Islet precursor cell (in vitro differentiated cells): ENCODE data around the gene KCTD14.
"Not testable (repeated sequence)": the region's sequence is repeated elsewhere in the genome, so short reads cannot be mapped to it uniquely, and the experiment has no call there.

Source experiments
- DNase-seq: peaks from one replicate; pipeline ENCODE4 v3.0.0-alpha.2; 2018

The KCTD14 gene

GRCh38 chr11:78022397-78023396, at the start of gene KCTD14:
Gene KCTD14, minus strand, starts transcription at chr11:78023276. Its CDS starts 27 bp downstream, at chr11:78023249.
- peak; percentile 91 for DNase-seq

- no peak for DNase-seq
Observed at GRCh38 chr11:78072455-78072854, 49.4 kb upstream of the KCTD14 start.

- no peak for DNase-seq
Observed at GRCh38 chr11:78071717-78072116, 48.6 kb upstream of the KCTD14 start.

GRCh38 chr11:78070621-78071020, 47.5 kb upstream of the KCTD14 start:
- DNase-seq: no peak

- DNase-seq: no peak
Observed at GRCh38 chr11:78069465-78069864, 46.4 kb upstream of the KCTD14 start.

- no peak for DNase-seq
Observed at GRCh38 chr11:78067704-78068103, 44.6 kb upstream of the KCTD14 start.

GRCh38 chr11:78066471-78066870, 43.4 kb upstream of the KCTD14 start:
- DNase-seq: no peak

GRCh38 chr11:78065203-78065602, 42.1 kb upstream of the KCTD14 start:
- no peak for DNase-seq

GRCh38 chr11:78063440-78064181, 40.5 kb upstream of the KCTD14 start, which contains the start of gene THRSP:
Gene THRSP, plus strand, starts transcription at chr11:78063861. Its CDS starts 21 bp downstream, at chr11:78063882.
- no peak for DNase-seq

- DNase-seq: no peak
Observed at GRCh38 chr11:78062671-78063070, 39.6 kb upstream of the KCTD14 start.

- DNase-seq: no peak
Observed at GRCh38 chr11:78061921-78062311, 38.8 kb upstream of the KCTD14 start.

- no peak for DNase-seq
Observed at GRCh38 chr11:78061088-78061920, 38.2 kb upstream of the KCTD14 start.

- no peak for DNase-seq
Observed at GRCh38 chr11:78060533-78060932, 37.5 kb upstream of the KCTD14 start.

GRCh38 chr11:78059749-78060328, 36.8 kb upstream of the KCTD14 start:
- DNase-seq: not testable (repeated sequence)

GRCh38 chr11:78057462-78058055, 34.5 kb upstream of the KCTD14 start:
- no peak for DNase-seq

GRCh38 chr11:78056093-78056492, 33.0 kb upstream of the KCTD14 start:
- no peak for DNase-seq

GRCh38 chr11:78054971-78055370, 31.9 kb upstream of the KCTD14 start:
- DNase-seq: no peak

- DNase-seq: peak; percentile 72
Observed at GRCh38 chr11:78050964-78051831, 28.1 kb upstream of the KCTD14 start.

GRCh38 chr11:78049348-78049747, 26.3 kb upstream of the KCTD14 start:
- no peak for DNase-seq

- no peak for DNase-seq
Observed at GRCh38 chr11:78048561-78048960, 25.5 kb upstream of the KCTD14 start.

GRCh38 chr11:78046486-78046854, 23.4 kb upstream of the KCTD14 start:
- DNase-seq: no peak
